H9 (cell line): ENCODE measurements around the gene UPB1. TPM values are rescaled to one million over a fixed set of nuclear protein-coding genes. Genes with fewer than 3 reads are reported as not detected.

ENCODE experiments used
- DNase-seq: peaks from one replicate; pipeline ENCODE4 v3.0.0-alpha.2; 2017
- H2AFZ ChIP-seq: one replicate; pipeline ENCODE4 v1.6.1; 2013; ENCODE audit warnings: mild to moderate bottlenecking, low read length, control low read depth, moderate library complexity
- H2AK5ac ChIP-seq: 2 replicates; pipeline ENCODE4 v1.6.1; 2013; ENCODE audit warnings: low read length, control low read depth, mixed read lengths; ENCODE audit not compliant: insufficient read length
- H2BK120ac ChIP-seq: one replicate; pipeline ENCODE4 v1.6.1; 2013; ENCODE audit warnings: low read depth, mild to moderate bottlenecking, low read length, control low read depth, inconsistent platforms; ENCODE audit not compliant: poor library complexity, severe bottlenecking
- H2BK12ac ChIP-seq: 2 replicates; pipeline ENCODE4 v1.6.1; 2013; ENCODE audit warnings: low read length, control low read depth, mixed read lengths, low read depth; ENCODE audit not compliant: insufficient read length
- H2BK15ac ChIP-seq: 2 replicates; pipeline ENCODE4 v1.6.1; 2013; ENCODE audit warnings: low read depth, low read length, control low read depth
- H2BK20ac ChIP-seq: one replicate; pipeline ENCODE4 v1.6.1; 2013; ENCODE audit warnings: low read depth, mild to moderate bottlenecking, low read length, control low read depth, inconsistent platforms; ENCODE audit not compliant: poor library complexity, severe bottlenecking
- H2BK5ac ChIP-seq: 2 replicates; pipeline ENCODE4 v1.6.1; 2013; ENCODE audit warnings: low read length, control low read depth, mixed read lengths; ENCODE audit not compliant: insufficient read length
- H3K14ac ChIP-seq: 2 replicates; pipeline ENCODE4 v1.6.1; 2013; ENCODE audit warnings: low read length, control low read depth; ENCODE audit not compliant: insufficient read depth
- H3K18ac ChIP-seq: 2 replicates; pipeline ENCODE4 v1.6.1; 2013; ENCODE audit warnings: low read depth, mild to moderate bottlenecking, mixed read lengths, low read length, control low read depth; ENCODE audit not compliant: insufficient read length
- H3K23ac ChIP-seq: 2 replicates; pipeline ENCODE4 v1.6.1; 2013; ENCODE audit warnings: low read length, control low read depth, mixed read lengths, low read depth; ENCODE audit not compliant: insufficient read length
- H3K23me2 ChIP-seq: 2 replicates; pipeline ENCODE4 v1.6.1; 2013; ENCODE audit warnings: low read depth, mild to moderate bottlenecking, mixed read lengths, low read length, control low read depth; ENCODE audit not compliant: insufficient read length, poor library complexity, severe bottlenecking
- H3K27ac ChIP-seq: 2 replicates; pipeline ENCODE4 v1.5.1; 2013; ENCODE audit warnings: low read length, control low read depth, mixed read lengths, low read depth; ENCODE audit not compliant: insufficient read length
- H3K27me3 ChIP-seq: 2 replicates; pipeline ENCODE4 v1.6.1; 2013; ENCODE audit warnings: low read length, control low read depth, inconsistent platforms; ENCODE audit not compliant: insufficient read depth
- H3K4ac ChIP-seq: 2 replicates; pipeline ENCODE4 v1.6.1; 2013; ENCODE audit warnings: low read depth, mild to moderate bottlenecking, control low read depth, inconsistent platforms, low read length, moderate library complexity
- H3K4me1 ChIP-seq: 2 replicates; pipeline ENCODE4 v1.6.1; 2013; ENCODE audit warnings: low read length, control low read depth, inconsistent platforms; ENCODE audit not compliant: insufficient read depth
- H3K4me2 ChIP-seq: 2 replicates; pipeline ENCODE4 v1.6.1; 2013; ENCODE audit warnings: low read length, control low read depth, mixed read lengths; ENCODE audit not compliant: insufficient read length, insufficient read depth
- H3K56ac ChIP-seq: 2 replicates; pipeline ENCODE4 v1.6.1; 2013; ENCODE audit warnings: low read depth, mild to moderate bottlenecking, mixed read lengths, low read length, control low read depth; ENCODE audit not compliant: insufficient read length
- H3K79me1 ChIP-seq: 2 replicates; pipeline ENCODE4 v1.6.1; 2013; ENCODE audit warnings: low read depth, mild to moderate bottlenecking, moderate library complexity, low read length, control low read depth, inconsistent platforms; ENCODE audit not compliant: insufficient read depth, poor library complexity, severe bottlenecking
- H3K79me2 ChIP-seq: 2 replicates; pipeline ENCODE4 v1.6.1; 2013; ENCODE audit warnings: low read length, control low read depth, inconsistent platforms; ENCODE audit not compliant: insufficient read depth
- H3K9ac ChIP-seq: 2 replicates; pipeline ENCODE4 v1.6.1; 2013; ENCODE audit warnings: low read length, control low read depth, mixed read lengths; ENCODE audit not compliant: insufficient read length; ENCODE audit errors: extremely low read depth
- H3K9me3 ChIP-seq: one replicate; pipeline ENCODE4 v1.6.1; 2013; ENCODE audit warnings: low read depth, low read length, inconsistent platforms; ENCODE audit not compliant: control insufficient read depth
- H3T11ph ChIP-seq: one replicate; pipeline ENCODE4 v1.6.1; 2013; ENCODE audit warnings: mild to moderate bottlenecking, low read length, control low read depth, inconsistent platforms
- H4K20me1 ChIP-seq: one replicate; pipeline ENCODE4 v1.6.1; 2013; ENCODE audit not compliant: control insufficient read depth, insufficient read length, insufficient read depth
- H4K5ac ChIP-seq: 2 replicates; pipeline ENCODE4 v1.6.1; 2013; ENCODE audit warnings: low read depth, mild to moderate bottlenecking, mixed read lengths, low read length, control low read depth; ENCODE audit not compliant: insufficient read length
- H4K8ac ChIP-seq: replicated peaks from 2 replicates; pipeline ENCODE4 v1.6.1; 2013; ENCODE audit warnings: low read length, control low read depth, mixed read lengths, low read depth; ENCODE audit not compliant: insufficient read length
- H4K91ac ChIP-seq: 2 replicates; pipeline ENCODE4 v1.6.1; 2013; ENCODE audit warnings: low read depth, mild to moderate bottlenecking, moderate library complexity, mixed read lengths, low read length, control low read depth; ENCODE audit not compliant: insufficient read length
- H3K27ac Mint-ChIP-seq, 3 experiments: 2 replicates in 2 of 3; 3 replicates in 1 of 3; pipeline ENCODE4 v1.8.0; 2020 to 2021; ENCODE audit warnings: mixed read lengths in 3 of 3, mild to moderate bottlenecking in 1 of 3, moderate library complexity in 1 of 3
- H3K27me3 Mint-ChIP-seq: 2 replicates; pipeline ENCODE4 v1.8.0; 2021; ENCODE audit warnings: low read depth, mild to moderate bottlenecking, moderate library complexity, mixed read lengths
- H3K36me3 Mint-ChIP-seq, 3 experiments: 2 replicates in 2 of 3; 3 replicates in 1 of 3; pipeline ENCODE4 v1.8.0; 2020 to 2021; ENCODE audit warnings: low read depth in 3 of 3, mixed read lengths in 3 of 3; ENCODE audit not compliant: insufficient read depth in 1 of 3
- H3K4me1 Mint-ChIP-seq, 2 experiments: 2 replicates each; pipeline ENCODE4 v1.8.0; 2020; ENCODE audit warnings: mixed read lengths in 2 of 2
- H3K4me3 Mint-ChIP-seq, 2 experiments: 2 replicates in 1 of 2; 3 replicates in 1 of 2; pipeline ENCODE4 v1.8.0; 2020 to 2021; ENCODE audit warnings: mild to moderate bottlenecking in 2 of 2, mixed read lengths in 2 of 2, moderate library complexity in 1 of 2
- H3K9me3 Mint-ChIP-seq, 2 experiments: 2 replicates in 1 of 2; 3 replicates in 1 of 2; pipeline ENCODE4 v1.8.0; 2020; ENCODE audit warnings: mild to moderate bottlenecking in 2 of 2, mixed read lengths in 2 of 2, moderate library complexity in 1 of 2
- WGBS: extraction: QIAGEN DNeasy Blood & Tissue Kit; methylation state at CpG from one replicate; pipeline ENCODE4 v1.1.7; 2013; ENCODE audit warnings: missing lambda C conversion rate, low lambda C conversion rate, mixed read lengths; ENCODE audit not compliant: insufficient read length; ENCODE audit errors: extremely low coverage; 5-methylcytosine and 5-hydroxymethylcytosine counted together
- total RNA-seq: library from RNA; stranded (reverse); gene quantifications from 2 replicates; pipeline ENCODE4 v1.2.1, GENCODE V29; 2021
- TF ChIP-seq, protein P1 (sequence below): fragments of 200-600 bp; sonication (generic); conservative IDR thresholded peaks from 3 replicates; pipeline ENCODE4 v1.8.0; 2021; ENCODE audit warnings: antibody characterized with exemption, mild to moderate bottlenecking

The UPB1 gene
- total RNA-seq, 1 experiment from 2014 or later, result not detected

DNA sequence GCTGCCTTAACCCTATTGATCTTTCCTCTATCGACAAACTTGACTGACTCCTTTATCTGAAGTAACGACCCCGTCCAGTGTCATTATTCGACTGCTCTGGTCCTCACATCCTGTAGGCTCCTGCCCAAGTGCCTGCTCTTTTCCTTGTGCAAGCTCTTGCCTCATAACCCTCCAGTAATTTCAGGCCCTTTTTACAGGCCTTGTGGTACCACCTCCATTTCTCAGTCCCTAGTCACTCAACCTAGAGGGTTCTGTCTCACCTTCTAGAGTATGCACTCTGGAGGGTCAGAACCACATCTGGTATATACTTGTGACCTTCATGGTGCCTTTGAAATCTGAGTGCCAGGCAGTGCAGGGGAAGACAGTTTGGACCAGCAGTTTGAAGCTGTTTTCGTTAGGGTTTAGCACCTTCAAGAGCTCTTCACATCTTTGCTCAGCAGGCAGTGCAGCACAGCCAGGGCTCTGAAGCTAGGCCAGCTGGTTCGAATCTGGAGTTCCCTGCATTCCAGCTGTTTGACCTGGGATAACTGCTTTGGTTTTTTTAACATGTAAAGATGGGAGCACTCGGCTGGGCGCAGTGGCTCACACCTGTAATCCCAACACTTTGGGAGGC, 71.9 kb downstream of the UPB1 start:
- TF ChIP-seq, protein P1, sequence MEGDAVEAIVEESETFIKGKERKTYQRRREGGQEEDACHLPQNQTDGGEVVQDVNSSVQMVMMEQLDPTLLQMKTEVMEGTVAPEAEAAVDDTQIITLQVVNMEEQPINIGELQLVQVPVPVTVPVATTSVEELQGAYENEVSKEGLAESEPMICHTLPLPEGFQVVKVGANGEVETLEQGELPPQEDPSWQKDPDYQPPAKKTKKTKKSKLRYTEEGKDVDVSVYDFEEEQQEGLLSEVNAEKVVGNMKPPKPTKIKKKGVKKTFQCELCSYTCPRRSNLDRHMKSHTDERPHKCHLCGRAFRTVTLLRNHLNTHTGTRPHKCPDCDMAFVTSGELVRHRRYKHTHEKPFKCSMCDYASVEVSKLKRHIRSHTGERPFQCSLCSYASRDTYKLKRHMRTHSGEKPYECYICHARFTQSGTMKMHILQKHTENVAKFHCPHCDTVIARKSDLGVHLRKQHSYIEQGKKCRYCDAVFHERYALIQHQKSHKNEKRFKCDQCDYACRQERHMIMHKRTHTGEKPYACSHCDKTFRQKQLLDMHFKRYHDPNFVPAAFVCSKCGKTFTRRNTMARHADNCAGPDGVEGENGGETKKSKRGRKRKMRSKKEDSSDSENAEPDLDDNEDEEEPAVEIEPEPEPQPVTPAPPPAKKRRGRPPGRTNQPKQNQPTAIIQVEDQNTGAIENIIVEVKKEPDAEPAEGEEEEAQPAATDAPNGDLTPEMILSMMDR, result no peak
- WGBS, result no CpG with 5 or more reads among the region's 8 CpGs
- H3K27me3 ChIP-seq, result no peaks in the 10 kb centered on the region
- no peak overlapping the region for H2BK120ac ChIP-seq
- no peaks in the 10 kb centered on the region for H3K4me1 Mint-ChIP-seq
- H4K8ac ChIP-seq, result no peak overlapping the region
- no peaks in the 10 kb centered on the region for H3K9me3 Mint-ChIP-seq
- H3T11ph ChIP-seq, result no peak overlapping the region
- H4K91ac ChIP-seq, result no peak overlapping the region
- H3K4me3 Mint-ChIP-seq, result no peak overlapping the region
- H3K4me2 ChIP-seq, result no peak overlapping the region
- H3K4ac ChIP-seq, result no peak overlapping the region
- H3K9ac ChIP-seq, result no peak overlapping the region
- peaks cover 5% of the 10 kb centered on the region for H3K79me1 ChIP-seq
- peaks cover 37 to 73% (median 57%) of the 10 kb centered on the region in 3 experiments for H3K36me3 Mint-ChIP-seq
- H3K79me2 ChIP-seq, result peaks cover 35% of the 10 kb centered on the region
- no peak overlapping the region for H3K27ac ChIP-seq
- DNase-seq, result no peak
- no peaks in the 10 kb centered on the region for H4K20me1 ChIP-seq
- H3K27me3 Mint-ChIP-seq, result no peaks in the 10 kb centered on the region
- H2AK5ac ChIP-seq, result no peak overlapping the region
- no peak overlapping the region for H3K23ac ChIP-seq
- H3K27ac Mint-ChIP-seq, result peak overlapping the region in 1 of 3 experiments; percentile 48; a peak in 4 of 7 replicates
- no peak overlapping the region for H2BK15ac ChIP-seq
- no peak overlapping the region for H3K56ac ChIP-seq
- H3K9me3 ChIP-seq, result no peaks in the 10 kb centered on the region
- no peak overlapping the region for H2BK12ac ChIP-seq
- no peak overlapping the region for H2BK20ac ChIP-seq
- H3K23me2 ChIP-seq, result no peaks in the 10 kb centered on the region
- no peak overlapping the region; the same call in 1 of the 2 replicates for H3K14ac ChIP-seq
- no peak overlapping the region for H4K5ac ChIP-seq
- no peaks in the 10 kb centered on the region for H3K4me1 ChIP-seq
- H2AFZ ChIP-seq, result no peak overlapping the region
- H2BK5ac ChIP-seq, result no peak overlapping the region
- H3K18ac ChIP-seq, result no peak overlapping the region
